Measurements from ENCODE around the gene USP13. TPM values are rescaled to one million over a fixed set of nuclear protein-coding genes. Genes with fewer than 3 reads are reported as not detected.
A peak's percentile ranks its signal among the peaks of the same experiment; 100 is the strongest.

USP13 gene
- total and polyA plus RNA-seq, 4 donors = 2.4 to 7.3 (median 4.2) TPM

DNA sequence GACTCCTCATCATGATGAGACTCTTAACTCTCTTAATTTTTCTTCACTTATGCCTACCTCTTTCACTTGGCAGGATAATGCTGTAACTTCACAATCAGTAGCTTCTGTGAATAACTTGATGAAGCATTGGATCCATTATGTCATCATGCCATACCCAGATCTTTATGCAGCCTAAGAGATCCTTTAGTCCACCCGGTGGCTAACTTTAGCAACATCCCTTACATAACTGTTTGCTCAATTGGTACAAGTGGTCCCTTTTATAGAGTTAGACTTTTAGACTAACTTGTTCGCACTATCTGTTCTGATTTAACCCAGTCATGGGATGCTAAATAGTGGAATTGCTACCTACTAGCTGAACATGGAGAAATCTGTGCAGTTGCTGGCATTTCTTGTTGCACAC, 184.5 kb downstream of the USP13 start:
- H3K9me3 ChIP-seq (ENCODE audit: control insufficient read depth in 4 of 4, low read length in 3 of 4) = no peaks in the 10 kb centered on the region
- H3K36me3 ChIP-seq (ENCODE audit: control insufficient read depth in 4 of 4, insufficient read depth in 3 of 4, low read depth in 1 of 4, low read length in 3 of 4) = no peaks in the 10 kb centered on the region
- no peak for DNase-seq (ENCODE audit: low spot score)
- TF ChIP-seq RAD21 (IDR thresholded peaks at IDR 0.05) (peak in 1 of 2 donors; percentile 6), RXRA (IDR thresholded peaks at IDR 0.05) (no peak)
- no peak overlapping the region for H3K9ac ChIP-seq (ENCODE audit: low read depth in 1 of 2, low read length in 2 of 2)
- H3K4me3 ChIP-seq (ENCODE audit: low read depth in 1 of 3, low read length in 3 of 3) = no peak overlapping the region
- WGBS = 65% methylated on average over 2 of the region's 2 CpGs
- H3K27ac ChIP-seq (ENCODE audit: low read depth in 1 of 2, low read length in 2 of 2) = no peak overlapping the region
- peaks cover 0 to 4% (median 0%) of the 10 kb centered on the region in 4 donors for H3K4me1 ChIP-seq (ENCODE audit: control insufficient read depth in 4 of 4, insufficient read depth in 4 of 4, low read length in 3 of 4)
- H3K27me3 ChIP-seq (ENCODE audit: control insufficient read depth in 4 of 4, insufficient read depth in 4 of 4, low read length in 3 of 4) = no peaks in the 10 kb centered on the region

Small RNA genes within 50 kb of the gene (small RNA-seq; reads per million reads assigned to genes)
- gene RF01210 = not detected

Other genes starting within 250 kb of the USP13 start
- gene GNB4, start 201.6 kb upstream of the USP13 start, total RNA-seq = 10 to 100 TPM in 1 of 2 donors, 1 to 10 TPM in 1; 7.8 to 19.9 TPM
- gene GNB4, start 201.6 kb upstream of the USP13 start, polyA plus RNA-seq = 1 to 10 TPM; 1.9 to 2.5 TPM
- gene ACTL6A, start 90.1 kb upstream of the USP13 start, total RNA-seq = 10 to 100 TPM; 26.5 to 29.4 TPM
- gene ACTL6A, start 90.1 kb upstream of the USP13 start, polyA plus RNA-seq = 10 to 100 TPM; 14.9 to 21.8 TPM
- 10 to 100 TPM; 11.5 to 16.8 TPM for gene MRPL47, start 48.4 kb upstream of the USP13 start, total RNA-seq
- 10 to 100 TPM; 20.3 to 34.1 TPM for gene MRPL47, start 48.4 kb upstream of the USP13 start, polyA plus RNA-seq
- 10 to 100 TPM; 43.4 to 44.6 TPM for gene NDUFB5, start 48.2 kb upstream of the USP13 start, total RNA-seq
- gene NDUFB5, start 48.2 kb upstream of the USP13 start, polyA plus RNA-seq = 10 to 100 TPM; 50.6 to 92.8 TPM